HK-2 (cell line): ENCODE measurements around the gene SCAMP4.
"Not testable (repeated sequence)": the region's sequence is repeated elsewhere in the genome, so short reads cannot be mapped to it uniquely, and the experiment has no call there.

Experiments used
- DNase-seq: peaks from one replicate; pipeline ENCODE4 v3.0.0-alpha.2; 2018; ENCODE audit not compliant: unreplicated experiment

SCAMP4 gene

DNA sequence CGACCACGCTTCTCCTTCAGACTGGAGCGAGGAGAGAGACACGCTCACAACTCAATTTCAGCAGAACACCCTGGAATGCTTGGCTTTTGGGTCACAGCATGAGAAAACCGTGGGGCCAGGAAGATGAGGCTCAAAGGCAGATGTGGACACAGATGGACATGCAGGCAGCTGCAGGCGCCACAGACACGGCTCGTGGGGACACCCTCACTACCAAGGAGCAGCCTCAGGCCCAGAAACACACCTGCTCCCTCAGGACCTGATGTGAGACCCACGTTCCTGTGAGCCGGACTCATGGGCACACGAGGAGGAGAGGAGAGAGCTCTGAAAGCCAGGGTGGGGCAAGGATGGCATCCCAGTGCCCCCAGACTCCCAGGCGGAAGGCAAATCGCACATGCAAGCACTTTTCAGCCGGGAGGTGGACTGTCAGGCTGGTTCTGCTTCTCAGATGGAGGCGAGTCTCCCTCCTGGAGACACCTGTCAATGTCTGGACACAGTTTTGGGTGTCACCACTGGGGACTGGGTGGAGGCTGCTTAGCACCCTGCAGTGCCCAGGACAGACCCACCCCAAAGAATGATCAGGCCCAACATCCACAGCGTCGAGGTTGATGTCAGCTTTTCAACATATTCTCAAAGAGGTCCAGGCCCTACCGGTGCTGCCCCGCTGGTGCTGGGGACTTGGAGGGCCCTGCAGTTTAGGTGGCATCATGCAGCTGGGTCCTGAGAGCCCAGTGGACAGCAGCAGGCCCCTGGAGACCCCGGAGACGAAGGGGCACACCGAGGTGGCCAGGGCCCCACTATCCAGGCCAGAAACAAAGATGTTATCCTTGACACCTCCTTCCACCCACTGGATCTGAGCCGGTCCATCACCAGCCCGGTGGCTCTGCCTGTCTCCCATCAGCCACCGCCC lies 22.2 kb upstream of the SCAMP4 start:
- DNase-seq = no peak

DNA sequence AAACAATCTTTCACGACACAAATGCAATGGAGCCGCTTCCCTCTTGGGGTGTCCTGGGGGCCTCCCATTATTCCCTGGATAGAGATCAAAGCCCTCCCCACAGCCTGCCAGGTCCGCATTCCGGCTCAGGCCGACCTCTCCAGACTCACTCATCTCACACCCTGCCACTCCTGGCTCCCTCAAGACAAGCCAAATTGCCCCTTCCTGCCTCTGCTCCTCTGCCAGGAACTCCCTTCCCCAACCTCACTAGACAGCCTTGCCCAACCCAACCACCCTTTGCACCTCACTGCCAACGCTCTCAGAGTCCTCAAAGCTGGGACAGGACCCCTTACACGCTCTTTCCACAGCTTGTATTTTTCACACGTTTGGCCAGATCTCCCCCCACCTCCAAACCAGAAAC lies 21.4 kb upstream of the SCAMP4 start:
- DNase-seq = no peak

DNA sequence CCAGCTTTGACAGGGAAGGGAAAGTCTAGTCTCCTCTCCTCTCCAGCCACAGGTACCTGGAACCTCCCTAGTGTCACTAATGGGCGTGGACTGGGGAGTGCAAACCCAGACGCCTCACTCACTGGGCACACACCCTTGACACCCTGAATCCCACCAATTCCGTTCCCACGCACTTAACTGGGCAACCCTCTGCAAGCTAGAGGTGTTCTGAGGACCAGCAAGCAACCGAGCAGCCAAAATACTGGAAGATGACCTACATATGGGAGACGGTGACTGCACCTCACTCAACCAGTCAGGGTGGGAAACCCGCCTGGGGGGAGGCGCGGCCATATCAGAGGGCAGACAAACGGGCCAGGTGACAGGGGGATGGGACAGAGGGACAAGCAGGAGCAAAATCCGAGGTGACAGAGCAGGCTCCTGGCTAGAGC lies 20.9 kb upstream of the SCAMP4 start:
- DNase-seq = no peak

DNA sequence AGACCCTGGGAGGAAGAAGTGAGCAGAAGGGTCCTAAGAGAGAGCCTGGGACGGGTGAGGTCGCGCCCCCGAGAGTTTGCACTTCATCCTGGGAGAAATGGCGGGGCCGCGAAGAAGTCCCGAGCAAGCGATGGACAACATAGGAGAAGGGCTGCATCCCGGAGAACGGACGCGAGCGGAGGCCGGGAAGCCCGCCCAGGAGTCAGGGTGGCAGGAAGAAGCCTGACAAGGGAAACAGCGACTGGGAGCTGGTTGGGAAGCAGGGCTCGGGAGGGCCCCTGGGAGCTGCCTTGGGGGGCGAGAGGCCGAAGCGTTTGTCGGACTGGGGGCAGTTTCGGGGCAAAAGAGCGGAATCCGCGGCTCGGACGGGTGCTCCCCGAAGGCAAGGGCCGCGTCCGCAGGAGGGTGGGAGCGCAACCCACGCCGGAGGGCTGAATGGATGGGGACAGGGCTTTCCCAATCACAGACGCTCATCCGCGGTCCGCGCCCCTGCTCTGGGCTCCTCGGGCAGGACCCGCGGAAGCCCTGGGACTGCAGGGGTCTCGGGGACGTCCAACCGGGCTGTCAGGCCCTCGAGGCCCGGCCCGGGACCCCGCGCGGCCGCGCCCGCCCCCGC lies 20.4 kb upstream of the SCAMP4 start:
- DNase-seq = no peak

DNA sequence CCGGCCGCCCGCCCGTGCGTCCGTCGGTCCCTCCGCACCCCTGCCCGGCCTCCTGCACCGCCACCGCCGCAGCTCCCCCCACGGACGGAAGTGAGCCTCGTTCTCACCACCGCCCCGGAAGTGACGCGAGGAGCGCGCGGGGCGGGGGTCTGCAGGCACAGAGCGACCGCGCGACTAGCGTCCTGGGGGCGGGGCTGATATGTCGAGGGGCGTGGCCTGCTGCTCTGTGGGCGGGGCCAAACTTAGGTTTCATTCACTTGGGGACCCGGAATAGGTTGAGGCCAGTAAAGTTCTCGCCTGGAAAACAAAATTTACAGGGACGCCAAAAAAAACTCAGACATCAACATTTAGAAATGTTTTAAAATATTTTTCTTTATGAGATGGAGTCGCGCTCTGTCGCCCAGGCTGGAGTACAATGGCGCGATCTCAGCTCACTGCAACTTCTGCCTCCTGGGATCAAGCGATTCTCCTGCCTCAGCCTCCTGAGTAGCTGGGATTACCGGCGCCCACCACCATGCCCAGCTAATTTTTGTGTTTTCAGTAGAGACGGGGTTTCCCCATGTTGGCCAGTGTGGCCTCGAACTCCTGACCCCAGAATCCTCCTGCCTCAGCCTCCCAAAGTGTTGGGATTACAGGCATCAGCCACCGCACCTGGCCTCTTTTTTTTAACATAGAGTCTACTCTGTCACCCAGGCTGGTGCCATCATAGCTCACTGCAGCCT lies 19.6 kb upstream of the SCAMP4 start, which contains the start of gene ABHD17A:
TSS of gene ABHD17A (minus strand) at position 99 of the 722 bp plus-strand sequence. CDS start 3,930 bp downstream, outside the sequence.
- peak; percentile 91 for DNase-seq

DNA sequence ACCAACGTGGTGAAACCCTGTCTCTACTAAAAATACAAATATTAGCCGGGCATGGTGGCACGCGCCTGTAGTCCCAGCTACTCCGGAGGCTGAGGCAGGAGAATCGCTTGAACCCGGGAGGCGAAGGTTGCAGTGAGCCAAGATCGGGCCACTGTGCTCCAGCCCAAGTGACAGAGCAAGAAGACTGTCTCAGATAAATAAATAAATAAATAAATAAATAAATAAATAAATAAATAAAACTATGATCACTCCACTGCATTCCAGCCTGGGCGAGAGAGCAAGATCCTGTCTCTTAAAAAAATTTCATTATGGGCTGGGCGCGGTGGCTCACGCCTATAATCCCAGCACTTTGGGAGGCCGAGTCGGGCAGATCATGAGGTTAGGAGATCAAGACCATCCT lies 18.8 kb upstream of the SCAMP4 start:
- not testable (repeated sequence) for DNase-seq

DNA sequence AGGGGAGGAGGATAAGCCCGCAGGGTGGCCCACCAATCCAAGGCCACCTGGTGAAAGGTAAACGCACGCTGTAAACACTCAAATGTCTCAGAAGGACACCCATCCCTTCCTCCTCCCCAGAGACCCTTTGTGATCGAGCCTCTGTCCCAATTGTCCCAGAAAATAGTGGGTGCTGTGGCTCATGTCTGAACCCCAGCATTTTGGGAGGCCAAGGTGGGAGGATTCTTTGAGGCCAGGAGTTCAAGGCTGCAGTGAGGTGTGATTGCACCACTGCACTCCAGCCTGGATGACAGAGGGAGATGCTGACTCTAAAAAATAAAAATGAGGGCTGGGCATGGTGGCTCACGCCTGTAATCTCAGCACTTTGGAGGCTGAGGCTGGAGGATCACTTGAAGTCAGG lies 16.8 kb upstream of the SCAMP4 start:
- no peak for DNase-seq

DNA sequence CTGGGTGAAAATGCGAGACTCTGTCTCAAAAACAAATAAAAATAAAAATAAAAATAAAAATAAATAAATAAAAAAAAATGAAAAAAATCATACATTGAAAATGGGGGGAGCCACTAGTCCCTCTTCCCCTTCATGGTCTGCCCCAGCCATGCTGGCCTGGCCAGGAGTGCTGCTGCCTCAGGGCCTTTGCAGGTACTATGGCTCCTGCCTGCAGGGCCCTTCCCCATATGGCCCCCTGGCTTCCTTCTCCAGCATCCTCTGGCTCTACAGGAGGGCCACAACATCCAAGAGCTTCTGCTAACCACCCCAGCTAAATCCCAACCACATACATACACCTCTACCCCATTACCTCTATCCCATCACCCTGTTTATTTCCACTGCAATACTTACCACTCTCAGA lies 15.3 kb upstream of the SCAMP4 start:
- DNase-seq = no peak

DNA sequence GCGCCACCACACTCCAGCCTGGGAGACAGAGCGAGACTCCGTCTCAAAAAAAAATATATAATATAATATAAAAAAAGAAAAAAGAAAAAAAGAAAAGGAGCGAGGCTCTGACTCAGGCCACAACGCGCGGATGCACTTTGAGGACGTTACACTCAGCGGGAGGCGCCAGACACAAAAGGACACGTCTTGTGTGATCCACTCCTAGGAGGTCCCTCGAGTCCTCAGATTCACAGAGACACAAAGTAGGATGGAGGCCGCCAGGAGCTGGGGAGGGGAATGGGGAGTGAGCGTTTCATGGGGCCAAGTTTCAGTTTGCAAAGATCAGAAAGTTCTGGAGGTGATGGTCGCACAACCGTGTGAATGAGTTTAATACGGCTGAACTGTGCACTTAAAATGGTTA lies 11.4 kb upstream of the SCAMP4 start:
- no peak for DNase-seq

DNA sequence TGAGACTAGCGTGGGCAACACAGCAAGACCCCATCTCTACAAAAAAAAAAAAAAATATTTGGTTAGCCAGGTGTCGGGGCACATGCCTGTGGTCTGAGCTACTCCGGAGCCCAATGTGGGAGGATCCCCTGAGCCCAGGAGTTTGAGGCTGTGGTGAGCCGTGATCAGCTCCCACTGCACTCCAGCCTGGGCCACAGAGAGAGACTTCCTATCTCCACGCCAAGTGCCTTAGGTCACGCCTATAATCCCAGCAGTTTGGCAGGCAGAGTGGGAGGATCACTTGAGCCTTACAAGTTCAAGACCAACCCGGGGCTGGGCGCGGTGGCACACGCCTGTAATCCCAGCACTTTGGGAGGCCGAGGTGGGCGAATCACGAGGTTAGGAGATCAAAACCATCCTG lies 8.7 kb upstream of the SCAMP4 start:
- no peak for DNase-seq

DNA sequence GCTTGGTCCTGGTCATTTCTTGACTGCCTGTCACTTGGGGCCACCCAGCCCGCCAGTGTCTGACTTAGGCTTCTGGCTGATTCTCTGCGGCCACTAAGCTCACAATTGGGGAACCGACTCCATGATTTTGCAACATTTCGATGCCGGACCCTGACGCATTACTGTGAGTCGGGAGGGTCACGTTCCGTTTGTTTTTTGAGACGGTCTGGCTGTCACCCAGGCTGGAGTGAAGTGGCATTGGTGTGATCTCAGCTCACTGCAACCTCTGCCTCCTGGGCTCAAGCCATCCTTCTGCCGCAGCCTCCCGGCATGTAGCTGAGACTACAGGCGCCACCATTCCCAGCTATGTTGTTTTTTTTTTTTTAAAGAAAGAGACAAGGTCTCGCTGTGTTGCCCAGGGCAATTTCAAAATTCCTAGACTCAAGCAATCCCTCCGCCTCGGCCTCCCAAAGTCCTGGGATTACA lies 3.2 kb upstream of the SCAMP4 start:
- no peak for DNase-seq

DNA sequence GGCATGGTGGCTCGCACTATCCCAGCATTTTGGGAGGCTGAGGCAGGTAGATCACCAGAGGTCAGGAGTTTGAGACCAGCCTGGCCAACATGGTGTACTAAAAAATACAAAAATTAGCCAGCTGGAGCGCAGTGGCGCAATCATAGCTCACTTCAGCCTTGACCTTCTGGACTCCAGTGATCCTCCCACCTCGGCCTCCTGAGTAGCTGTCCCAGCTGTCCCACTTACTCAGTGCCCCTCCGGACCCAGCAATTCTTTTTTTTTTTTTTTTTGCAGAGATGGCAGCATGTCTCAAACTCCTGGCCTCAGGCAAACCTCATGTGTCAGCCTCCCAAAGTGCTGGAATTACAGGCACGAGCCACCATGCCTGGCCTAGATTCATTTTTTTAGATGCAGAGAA lies 2.3 kb upstream of the SCAMP4 start:
- DNase-seq = no peak

DNA sequence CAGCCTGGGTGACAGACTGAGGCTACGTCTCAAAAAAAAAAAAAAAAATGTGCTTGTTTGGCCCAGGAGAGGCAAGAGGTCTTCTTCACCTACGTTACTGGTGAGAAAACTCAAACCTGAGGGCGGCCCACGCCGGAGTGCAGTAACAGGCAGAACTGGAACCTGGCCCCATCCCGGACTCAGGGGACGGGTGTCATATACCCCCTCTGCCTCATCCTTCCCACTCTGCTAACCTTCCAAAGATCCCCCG lies 414 bp upstream of the SCAMP4 start:
- DNase-seq = no peak

DNA sequence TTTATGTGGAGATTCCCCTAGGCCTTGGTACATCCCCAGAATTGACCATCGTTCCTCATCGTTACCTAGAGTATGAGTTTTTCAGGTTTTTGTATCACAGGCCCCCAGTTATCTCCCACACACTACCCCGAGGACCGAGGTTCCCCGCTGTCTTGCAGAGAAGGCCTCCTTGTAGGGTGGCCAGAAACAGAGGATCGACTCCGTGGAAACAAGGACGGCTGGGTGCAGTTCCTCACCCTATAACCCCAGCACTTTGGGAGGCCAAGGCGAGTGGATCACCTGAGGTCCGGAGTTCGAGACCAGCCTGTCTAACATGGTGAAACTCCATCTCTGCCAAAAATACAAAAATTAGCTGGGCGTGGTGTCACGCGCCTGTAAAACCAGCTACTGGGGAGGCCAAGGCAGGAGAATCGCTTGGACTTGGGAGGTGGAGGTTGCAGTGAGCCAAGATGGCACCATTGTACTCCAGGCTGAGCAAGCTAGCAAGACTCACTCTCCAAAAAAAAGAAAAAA lies 720 bp downstream of the SCAMP4 start:
- DNase-seq = no peak

DNA sequence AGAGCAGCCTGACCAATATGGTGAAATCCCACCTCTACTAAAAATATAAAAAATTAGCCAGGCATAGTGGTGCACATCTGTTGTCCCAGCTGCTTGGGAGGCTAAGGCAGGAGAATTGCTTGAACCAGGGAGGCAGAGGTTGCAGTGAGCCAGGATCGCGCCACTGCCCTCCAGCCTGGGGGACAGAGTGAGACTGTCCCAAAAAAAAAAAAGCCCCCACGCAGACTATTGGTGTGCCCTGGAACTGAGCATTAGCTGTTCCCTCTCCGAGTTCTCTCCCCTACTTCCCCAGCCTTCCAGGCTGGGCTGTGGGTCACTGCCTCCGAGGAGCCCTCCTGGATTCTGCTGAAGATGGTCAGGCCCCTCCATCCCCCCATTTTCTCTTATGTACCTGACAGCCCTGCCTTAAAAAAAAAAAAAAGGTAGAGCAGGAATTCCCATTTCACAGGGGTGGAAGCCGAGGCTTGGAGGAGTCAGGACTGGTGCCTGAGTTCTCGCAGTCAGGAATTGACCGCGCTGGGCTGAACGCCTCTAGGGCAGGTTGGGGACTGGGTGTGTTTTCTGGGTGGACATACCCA lies 1.9 kb downstream of the SCAMP4 start:
- no peak for DNase-seq

DNA sequence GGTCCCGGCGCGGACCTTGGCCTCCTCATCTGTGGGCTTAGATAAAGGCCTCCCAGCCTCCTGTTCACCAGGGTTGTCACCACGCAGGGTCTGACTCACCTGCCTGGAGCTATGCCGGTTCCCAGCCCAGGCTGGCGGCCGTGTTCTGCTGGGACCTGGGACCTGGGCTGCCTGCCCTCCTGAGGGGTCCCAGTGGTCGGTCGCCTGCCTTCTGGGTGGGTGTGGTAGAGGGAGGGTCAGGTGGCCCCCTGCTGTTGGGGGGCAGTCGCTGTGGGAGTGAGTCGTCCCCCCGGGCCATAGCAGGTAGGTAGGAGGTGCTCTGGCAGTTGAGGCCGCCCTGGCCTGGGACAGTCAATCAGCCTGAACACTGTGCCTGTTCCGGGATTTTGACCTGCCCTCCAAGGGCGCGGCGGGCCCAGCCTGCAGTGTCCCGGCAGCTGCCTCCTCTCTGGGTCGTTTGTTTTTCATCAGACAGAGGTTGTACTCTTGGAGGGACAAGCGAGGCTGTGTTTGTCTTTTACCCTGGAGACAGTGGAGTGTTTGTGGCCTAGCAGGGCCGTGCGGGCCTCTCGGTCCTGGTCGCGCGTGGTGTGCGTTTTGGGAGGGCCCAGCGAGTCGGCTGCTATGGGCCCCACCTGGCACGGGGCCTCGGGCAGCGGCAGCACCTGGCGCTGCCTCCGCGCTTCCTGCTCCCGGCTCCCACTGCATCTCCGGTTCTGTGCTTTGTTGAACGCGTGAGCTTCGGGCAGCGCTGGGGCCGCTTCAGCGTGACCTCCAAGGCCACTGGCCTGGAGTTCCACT lies 2.6 kb downstream of the SCAMP4 start:
- no peak for DNase-seq

DNA sequence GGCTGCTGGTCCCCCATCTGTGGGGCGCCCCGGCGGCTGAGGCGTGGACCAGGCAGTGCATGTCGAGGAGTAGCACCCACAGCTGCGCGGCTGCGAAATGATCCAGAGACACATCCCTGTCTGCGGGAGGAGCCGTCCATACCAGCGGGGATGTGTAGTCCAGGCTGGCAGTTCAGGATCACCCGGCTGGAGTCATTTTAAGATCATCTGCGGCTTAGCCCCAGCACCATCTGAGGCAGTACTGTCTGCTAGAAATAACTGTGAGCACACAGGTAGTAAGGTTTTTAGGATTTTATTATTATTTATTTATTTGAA lies 3.1 kb downstream of the SCAMP4 start:
- DNase-seq = no peak

DNA sequence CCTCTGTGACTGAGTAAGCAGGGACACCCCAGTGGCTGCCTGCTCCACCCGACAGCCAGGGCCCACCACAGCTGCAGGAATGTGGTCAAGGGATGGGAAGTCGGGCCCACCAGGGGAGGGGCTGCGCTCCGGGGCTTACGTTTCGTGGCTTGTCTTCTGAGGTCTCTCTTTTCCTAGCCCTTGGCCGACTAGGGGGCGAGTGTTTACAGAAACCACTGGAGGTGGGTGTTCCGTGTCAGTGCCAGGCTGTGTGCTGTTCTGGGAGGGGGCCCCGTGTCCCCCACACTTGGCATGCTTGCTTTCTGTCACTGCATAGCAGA lies 4.5 kb downstream of the SCAMP4 start:
- DNase-seq = no peak

DNA sequence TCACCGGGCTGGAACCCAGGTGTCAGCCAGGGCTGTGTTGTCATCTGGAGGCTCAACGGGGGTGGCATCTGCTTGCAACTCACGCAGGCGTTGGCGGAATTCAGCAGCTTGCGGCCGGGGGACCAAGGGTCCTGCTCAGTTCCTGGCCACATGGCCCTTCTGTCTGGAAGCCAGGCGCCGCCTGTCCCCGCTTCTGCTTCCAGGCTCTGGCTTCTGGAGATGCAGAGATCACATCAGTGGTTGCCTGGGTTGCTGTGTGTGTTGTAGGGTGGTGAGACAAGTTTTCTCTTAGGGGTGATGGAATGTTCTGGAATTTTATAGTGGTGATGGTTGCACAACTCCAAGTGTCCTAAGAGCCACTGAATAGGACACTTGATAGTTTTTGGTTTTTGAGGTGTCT lies 5.0 kb downstream of the SCAMP4 start:
- DNase-seq = no peak

DNA sequence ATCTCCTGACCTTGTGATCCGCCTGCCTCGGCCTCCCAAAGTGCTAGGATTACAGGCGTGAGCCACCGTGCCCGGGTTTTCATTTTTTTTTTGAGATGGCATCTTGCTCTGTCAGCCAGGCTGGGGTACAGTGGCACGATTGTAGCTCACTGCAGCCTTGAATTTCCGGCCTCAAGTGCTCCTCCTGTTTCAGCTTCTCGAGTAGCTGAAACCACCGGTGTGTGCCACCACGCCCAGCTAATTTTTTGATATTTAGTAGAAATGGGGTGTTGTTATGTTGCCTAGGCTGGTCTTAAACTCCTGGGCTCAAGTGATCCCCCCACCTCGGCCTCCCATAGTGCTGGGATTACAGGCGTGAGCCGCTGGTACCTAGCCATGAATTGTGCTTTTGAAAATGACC lies 5.9 kb downstream of the SCAMP4 start:
- no peak for DNase-seq

DNA sequence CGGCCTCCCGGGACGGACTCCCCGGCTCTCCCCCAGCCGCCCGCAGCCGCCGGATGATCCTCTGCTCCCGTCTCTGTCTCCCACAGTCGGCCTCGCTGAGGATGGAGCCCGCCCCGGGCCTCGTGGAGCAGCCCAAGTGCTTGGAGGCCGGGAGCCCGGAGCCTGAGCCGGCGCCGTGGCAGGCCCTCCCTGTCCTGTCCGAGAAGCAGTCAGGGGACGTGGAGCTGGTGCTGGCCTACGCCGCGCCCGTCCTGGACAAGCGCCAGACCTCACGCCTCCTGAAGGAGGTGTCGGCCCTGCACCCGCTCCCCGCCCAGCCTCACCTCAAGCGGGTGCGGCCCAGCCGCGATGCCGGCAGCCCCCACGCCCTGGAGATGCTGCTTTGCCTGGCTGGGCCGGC lies 6.8 kb downstream of the SCAMP4 start:
- DNase-seq = no peak
